Tibial nerve (tissue), 4 donors: ENCODE data around the gene PRKCZ.

Source experiments
- CTCF ChIP-seq, 5 experiments: fragments of 200-600 bp in 3 of 5; fragments of 450-650 bp in 2 of 5; sonication (generic) in 3 of 5; IDR thresholded peaks; one replicate each; pipeline ENCODE4 v1.5.1; 2016 to 2019; ENCODE audit warnings: antibody characterized with exemption in 5 of 5, mild to moderate bottlenecking in 3 of 5, moderate library complexity in 2 of 5
- EP300 ChIP-seq, 2 donors: sonication (generic); formaldehyde crosslinking; IDR thresholded peaks; one replicate each; pipeline ENCODE4 v1.6.1; 2017; ENCODE audit warnings: antibody characterized with exemption in 2 of 2, mild to moderate bottlenecking in 1 of 2

- TF ChIP-seq CTCF (IDR thresholded peaks at IDR 0.05) (no peak), EP300 (IDR thresholded peaks at IDR 0.05) (no peak)
These were observed 29.9 kb downstream of the PRKCZ start for GRCh38 chr1:2080140-2080539.
